ENCODE data around the gene MARVELD3.
A peak's percentile ranks its signal among the peaks of the same experiment; 100 is the strongest.
"Not testable (repeated sequence)": the region's sequence is repeated elsewhere in the genome, so short reads cannot be mapped to it uniquely, and the experiment has no call there.

The MARVELD3 gene

DNA sequence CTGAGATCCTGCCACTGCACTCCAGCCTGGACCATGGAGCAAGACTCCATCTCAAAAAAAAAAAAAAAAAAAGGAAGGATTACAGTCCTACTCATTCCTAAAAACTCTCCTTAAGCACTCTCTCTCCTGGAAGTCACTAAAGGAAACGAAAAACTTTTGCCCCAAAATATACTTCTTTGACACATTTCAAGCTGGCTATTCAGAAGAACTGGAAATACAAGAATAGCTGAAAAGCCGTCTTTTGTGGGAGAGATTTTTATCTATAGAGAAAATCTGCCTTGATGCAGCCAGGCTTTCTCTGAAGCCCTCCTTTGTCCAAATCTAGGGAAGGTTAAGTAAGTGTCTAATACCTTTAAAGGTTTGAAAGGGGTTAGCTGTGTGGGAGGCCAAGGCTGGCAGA, 16.9 kb upstream of the MARVELD3 start:
- Histone ChIP-seq H3K4me2 (ENCODE audit: low read depth, low read length, poor library complexity, severe bottlenecking) (no peak overlapping the region), H2AFZ (ENCODE audit: low read length) (no peak overlapping the region), H3K9ac (ENCODE audit: low read depth, low read length, poor library complexity, severe bottlenecking) (no peak overlapping the region), H3F3A (ENCODE audit: low read depth) (no peaks in the 10 kb centered on the region), H3K79me2 (ENCODE audit: insufficient read depth, low read length) (no peaks in the 10 kb centered on the region), H3K27me3 (ENCODE audit: insufficient read depth, low read length, poor library complexity, severe bottlenecking) (no peaks in the 10 kb centered on the region), H3K4me3 (ENCODE audit: low read length, poor library complexity, severe bottlenecking) (no peak overlapping the region), H3K9me2 (replicated peaks; ENCODE audit: low read depth, low read length) (no peaks in the 10 kb centered on the region), H3K9me3 (ENCODE audit: insufficient read depth, low read depth, low read length) (no peaks in the 10 kb centered on the region), H3K4me1 (ENCODE audit: insufficient read depth, low read length, poor library complexity, severe bottlenecking) (no peaks in the 10 kb centered on the region), H4K20me1 (ENCODE audit: insufficient read depth, low read length, poor library complexity, severe bottlenecking) (no peaks in the 10 kb centered on the region), H3K36me3 (ENCODE audit: insufficient read depth, low read length) (no peaks in the 10 kb centered on the region)
- TF ChIP-seq, protein P1, sequence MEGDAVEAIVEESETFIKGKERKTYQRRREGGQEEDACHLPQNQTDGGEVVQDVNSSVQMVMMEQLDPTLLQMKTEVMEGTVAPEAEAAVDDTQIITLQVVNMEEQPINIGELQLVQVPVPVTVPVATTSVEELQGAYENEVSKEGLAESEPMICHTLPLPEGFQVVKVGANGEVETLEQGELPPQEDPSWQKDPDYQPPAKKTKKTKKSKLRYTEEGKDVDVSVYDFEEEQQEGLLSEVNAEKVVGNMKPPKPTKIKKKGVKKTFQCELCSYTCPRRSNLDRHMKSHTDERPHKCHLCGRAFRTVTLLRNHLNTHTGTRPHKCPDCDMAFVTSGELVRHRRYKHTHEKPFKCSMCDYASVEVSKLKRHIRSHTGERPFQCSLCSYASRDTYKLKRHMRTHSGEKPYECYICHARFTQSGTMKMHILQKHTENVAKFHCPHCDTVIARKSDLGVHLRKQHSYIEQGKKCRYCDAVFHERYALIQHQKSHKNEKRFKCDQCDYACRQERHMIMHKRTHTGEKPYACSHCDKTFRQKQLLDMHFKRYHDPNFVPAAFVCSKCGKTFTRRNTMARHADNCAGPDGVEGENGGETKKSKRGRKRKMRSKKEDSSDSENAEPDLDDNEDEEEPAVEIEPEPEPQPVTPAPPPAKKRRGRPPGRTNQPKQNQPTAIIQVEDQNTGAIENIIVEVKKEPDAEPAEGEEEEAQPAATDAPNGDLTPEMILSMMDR (conservative IDR thresholded peaks at IDR 0.05; ENCODE audit: low read length), result no peak
- no peak for TF ChIP-seq EZH2phosphoT487 (IDR thresholded peaks at IDR 0.05; ENCODE audit: borderline replicate concordance)

DNA sequence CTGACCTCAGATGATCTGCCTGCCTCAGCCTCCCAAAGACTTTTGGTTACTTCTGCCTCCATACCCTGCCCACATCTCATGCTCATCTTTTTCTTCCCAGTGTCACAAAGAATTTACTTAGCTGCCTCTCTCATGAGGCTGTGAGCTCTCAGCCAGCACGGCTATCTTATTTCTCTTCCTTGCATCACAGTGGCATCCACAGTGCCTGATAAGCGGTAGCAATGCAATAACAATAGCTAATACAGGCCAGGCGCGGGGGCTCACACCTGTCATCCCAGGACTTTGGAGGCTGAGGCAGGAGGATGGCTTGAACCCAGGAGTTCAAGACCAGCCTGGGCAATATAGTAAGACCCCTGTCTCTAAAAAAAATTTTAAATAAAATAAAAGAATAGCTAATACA, 15.5 kb upstream of the MARVELD3 start:
- no peak for TF ChIP-seq EZH2phosphoT487 (IDR thresholded peaks at IDR 0.05; ENCODE audit: borderline replicate concordance)
- TF ChIP-seq, protein P1 (conservative IDR thresholded peaks at IDR 0.05; ENCODE audit: low read length), result no peak
- H4K20me1 ChIP-seq (ENCODE audit: insufficient read depth, low read length, poor library complexity, severe bottlenecking), result no peaks in the 10 kb centered on the region
- H3K4me2 ChIP-seq (ENCODE audit: low read depth, low read length, poor library complexity, severe bottlenecking), result peak overlapping the region; percentile 58
- no peaks in the 10 kb centered on the region for H3F3A ChIP-seq (ENCODE audit: low read depth)
- H3K9me3 ChIP-seq (ENCODE audit: insufficient read depth, low read depth, low read length), result no peaks in the 10 kb centered on the region
- H3K9ac ChIP-seq (ENCODE audit: low read depth, low read length, poor library complexity, severe bottlenecking), result no peak overlapping the region
- no peaks in the 10 kb centered on the region for H3K36me3 ChIP-seq (ENCODE audit: insufficient read depth, low read length)
- H3K4me1 ChIP-seq (ENCODE audit: insufficient read depth, low read length, poor library complexity, severe bottlenecking), result no peaks in the 10 kb centered on the region
- peak overlapping the region; percentile 95 for H2AFZ ChIP-seq (ENCODE audit: low read length)
- H3K9me2 ChIP-seq (replicated peaks; ENCODE audit: low read depth, low read length), result no peaks in the 10 kb centered on the region
- peak overlapping the region; percentile 53 for H3K4me3 ChIP-seq (ENCODE audit: low read length, poor library complexity, severe bottlenecking)
- H3K27me3 ChIP-seq (ENCODE audit: insufficient read depth, low read length, poor library complexity, severe bottlenecking), result no peaks in the 10 kb centered on the region
- no peaks in the 10 kb centered on the region for H3K79me2 ChIP-seq (ENCODE audit: insufficient read depth, low read length)

DNA sequence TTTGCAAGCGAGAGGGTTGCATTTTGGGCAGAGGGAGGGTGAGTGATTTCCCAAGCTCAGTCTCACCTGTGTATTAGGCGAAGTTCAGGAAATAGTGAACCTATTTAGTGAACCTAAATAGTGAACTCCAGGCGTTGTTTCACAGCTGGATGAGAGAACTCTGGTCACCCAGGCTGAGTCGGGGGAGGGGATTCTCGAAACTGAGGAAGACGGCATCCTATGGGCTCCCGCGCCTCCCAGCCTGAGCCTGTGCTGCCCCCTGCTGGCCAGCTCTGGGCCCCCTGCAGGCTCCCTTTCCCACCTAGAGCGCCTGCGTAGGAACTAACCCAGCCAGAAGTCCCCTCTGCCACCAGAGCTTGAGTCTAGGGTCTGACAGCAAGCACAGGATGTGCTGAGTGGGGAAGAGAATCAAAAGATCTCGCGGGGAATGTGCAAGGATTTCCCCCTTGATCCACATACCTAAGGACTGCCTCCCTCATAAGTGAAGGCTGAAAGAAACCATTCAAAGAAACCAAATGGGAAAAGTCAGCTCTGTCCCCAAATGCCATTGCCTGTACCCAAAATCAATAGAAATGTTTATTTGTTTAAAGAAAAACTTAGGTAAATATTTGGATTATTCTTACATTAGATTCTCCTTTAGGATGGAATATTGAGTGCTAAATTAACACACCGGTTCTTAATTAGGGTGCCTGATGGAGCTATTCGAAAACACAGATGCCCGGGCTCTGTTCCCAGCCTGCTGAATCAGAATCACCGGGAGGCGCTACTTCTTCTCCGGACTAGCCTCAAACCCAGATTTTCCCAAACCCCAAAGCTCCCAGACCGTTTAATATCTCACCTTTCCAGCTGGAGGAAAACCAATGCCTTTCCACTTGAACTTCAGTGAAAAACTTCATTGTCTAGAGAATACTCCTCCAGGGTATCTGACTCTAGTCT, 14.8 kb upstream of the MARVELD3 start:
- Histone ChIP-seq H2AFZ (ENCODE audit: low read length) (peak overlapping the region; percentile 95), H3K4me3 (ENCODE audit: low read length, poor library complexity, severe bottlenecking) (peak overlapping the region; percentile 53), H3K4me2 (ENCODE audit: low read depth, low read length, poor library complexity, severe bottlenecking) (peak overlapping the region; percentile 58)

DNA sequence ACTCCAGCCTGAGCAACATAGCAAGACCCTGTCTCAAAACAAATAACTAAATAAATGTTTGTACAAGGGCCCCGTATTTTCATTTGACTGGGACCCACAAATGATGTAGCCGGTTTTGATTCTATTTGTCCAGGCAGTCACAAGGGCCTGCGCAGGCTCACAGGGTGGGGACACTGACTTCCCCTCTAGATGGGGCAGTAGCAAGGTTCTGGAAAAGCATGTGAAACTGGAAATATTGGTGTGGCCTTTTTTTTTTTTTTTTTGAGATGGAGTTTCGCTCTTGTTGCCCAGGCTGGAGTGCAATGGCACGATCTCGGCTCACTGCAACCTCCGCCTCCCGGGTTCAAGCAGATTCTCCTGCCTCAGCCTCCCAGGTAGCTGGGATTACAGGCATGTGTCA, 11.0 kb upstream of the MARVELD3 start:
- H4K20me1 ChIP-seq (ENCODE audit: insufficient read depth, low read length, poor library complexity, severe bottlenecking); H3F3A ChIP-seq (ENCODE audit: low read depth); H2AFZ ChIP-seq (ENCODE audit: low read length); H3K79me2 ChIP-seq (ENCODE audit: insufficient read depth, low read length); H3K4me3 ChIP-seq (ENCODE audit: low read length, poor library complexity, severe bottlenecking); H3K9me2 ChIP-seq (replicated peaks; ENCODE audit: low read depth, low read length); H3K36me3 ChIP-seq (ENCODE audit: insufficient read depth, low read length); H3K9me3 ChIP-seq (ENCODE audit: insufficient read depth, low read depth, low read length); H3K9ac ChIP-seq (ENCODE audit: low read depth, low read length, poor library complexity, severe bottlenecking); H3K4me1 ChIP-seq (ENCODE audit: insufficient read depth, low read length, poor library complexity, severe bottlenecking); H3K4me2 ChIP-seq (ENCODE audit: low read depth, low read length, poor library complexity, severe bottlenecking); H3K27me3 ChIP-seq (ENCODE audit: insufficient read depth, low read length, poor library complexity, severe bottlenecking): not testable (repeated sequence)

More for the DNA sequence above, 14.8 kb upstream of the MARVELD3 start:
- Histone ChIP-seq H3K9me3 (ENCODE audit: insufficient read depth, low read depth, low read length) (no peaks in the 10 kb centered on the region), H3F3A (ENCODE audit: low read depth) (no peaks in the 10 kb centered on the region), H3K36me3 (ENCODE audit: insufficient read depth, low read length) (no peaks in the 10 kb centered on the region), H3K9ac (ENCODE audit: low read depth, low read length, poor library complexity, severe bottlenecking) (no peak overlapping the region), H3K4me1 (ENCODE audit: insufficient read depth, low read length, poor library complexity, severe bottlenecking) (no peaks in the 10 kb centered on the region), H3K27me3 (ENCODE audit: insufficient read depth, low read length, poor library complexity, severe bottlenecking) (no peaks in the 10 kb centered on the region), H3K79me2 (ENCODE audit: insufficient read depth, low read length) (no peaks in the 10 kb centered on the region), H3K9me2 (replicated peaks; ENCODE audit: low read depth, low read length) (no peaks in the 10 kb centered on the region), H4K20me1 (ENCODE audit: insufficient read depth, low read length, poor library complexity, severe bottlenecking) (no peaks in the 10 kb centered on the region)
- TF ChIP-seq EZH2phosphoT487 (IDR thresholded peaks at IDR 0.05; ENCODE audit: borderline replicate concordance), result no peak
- TF ChIP-seq, protein P1 (conservative IDR thresholded peaks at IDR 0.05; ENCODE audit: low read length), result peak; percentile 76

Measured in Loucy (cell line).